Measurements from ENCODE around the gene FAM98A. TPM values are rescaled to one million over a fixed set of nuclear protein-coding genes. Genes with fewer than 3 reads are reported as not detected.

FAM98A gene
- total and polyA plus RNA-seq, 4 donors: 29.8 to 44.4 (median 41.3) TPM

GRCh38 chr2:33579227-33579626 is 19.9 kb downstream of the FAM98A start:
- peaks cover 3% of the 10 kb centered on the region for H3K4me1 ChIP-seq (ENCODE audit: control insufficient read depth, insufficient read depth, low read length)
- no CpG with 5 or more reads among the region's 5 CpGs for WGBS (ENCODE audit: insufficient coverage)
- DNase-seq (ENCODE audit: low read depth in 4 of 6, low spot score in 6 of 6): peak in 1 of 6 donors; percentile 55
- no peaks in the 10 kb centered on the region for H3K9me3 ChIP-seq (ENCODE audit: control insufficient read depth, insufficient read depth, low read length)
- no peaks in the 10 kb centered on the region for H3K27me3 ChIP-seq (ENCODE audit: control insufficient read depth, insufficient read depth, low read length)
- H3K4me3 ChIP-seq (ENCODE audit: low read depth, low read length): no peak overlapping the region
- no peaks in the 10 kb centered on the region for H3K36me3 ChIP-seq (ENCODE audit: control insufficient read depth, insufficient read depth, low read length)
- no peak overlapping the region for H3K27ac ChIP-seq (ENCODE audit: low read depth, low read length)

- Histone ChIP-seq H3K4me1 (ENCODE audit: control insufficient read depth, insufficient read depth, low read length) (peaks cover 3% of the 10 kb centered on the region), H3K9me3 (ENCODE audit: control insufficient read depth, insufficient read depth, low read length) (no peaks in the 10 kb centered on the region), H3K4me3 (ENCODE audit: low read depth, low read length) (no peak overlapping the region), H3K36me3 (ENCODE audit: control insufficient read depth, insufficient read depth, low read length) (no peaks in the 10 kb centered on the region), H3K27me3 (ENCODE audit: control insufficient read depth, insufficient read depth, low read length) (no peaks in the 10 kb centered on the region), H3K27ac (ENCODE audit: low read depth, low read length) (no peak overlapping the region)
- DNase-seq (ENCODE audit: low read depth in 4 of 6, low spot score in 6 of 6): no peak
- WGBS (ENCODE audit: insufficient coverage): no CpG with 5 or more reads among the region's 2 CpGs
Measured at GRCh38 chr2:33577668-33578067, 21.4 kb downstream of the FAM98A start.

GRCh38 chr2:33577084-33577483 is 22.0 kb downstream of the FAM98A start:
- H3K27me3 ChIP-seq (ENCODE audit: control insufficient read depth, insufficient read depth, low read length): no peaks in the 10 kb centered on the region
- no peaks in the 10 kb centered on the region for H3K9me3 ChIP-seq (ENCODE audit: control insufficient read depth, insufficient read depth, low read length)
- H3K4me1 ChIP-seq (ENCODE audit: control insufficient read depth, insufficient read depth, low read length): peaks cover 3% of the 10 kb centered on the region
- H3K4me3 ChIP-seq (ENCODE audit: low read depth, low read length): no peak overlapping the region
- DNase-seq (ENCODE audit: low read depth in 4 of 6, low spot score in 6 of 6): no peak
- H3K36me3 ChIP-seq (ENCODE audit: control insufficient read depth, insufficient read depth, low read length): no peaks in the 10 kb centered on the region
- H3K27ac ChIP-seq (ENCODE audit: low read depth, low read length): no peak overlapping the region
- 49% methylated on average over 6 of the region's 8 CpGs for WGBS (ENCODE audit: insufficient coverage)

- Histone ChIP-seq H3K27me3 (ENCODE audit: control insufficient read depth, insufficient read depth, low read length) (no peaks in the 10 kb centered on the region), H3K4me3 (ENCODE audit: low read depth, low read length) (no peak overlapping the region), H3K4me1 (ENCODE audit: control insufficient read depth, insufficient read depth, low read length) (peaks cover 3% of the 10 kb centered on the region), H3K36me3 (ENCODE audit: control insufficient read depth, insufficient read depth, low read length) (no peaks in the 10 kb centered on the region), H3K27ac (ENCODE audit: low read depth, low read length) (no peak overlapping the region), H3K9me3 (ENCODE audit: control insufficient read depth, insufficient read depth, low read length) (no peaks in the 10 kb centered on the region)
- no peak for DNase-seq (ENCODE audit: low read depth in 4 of 6, low spot score in 6 of 6)
- WGBS (ENCODE audit: insufficient coverage): 100% methylated on average over 2 of the region's 6 CpGs
Measured at GRCh38 chr2:33573657-33574056, 25.4 kb downstream of the FAM98A start.

- no peak for DNase-seq (ENCODE audit: low read depth in 4 of 6, low spot score in 6 of 6)
- no CpG with 5 or more reads among the region's 2 CpGs for WGBS (ENCODE audit: insufficient coverage)
- Histone ChIP-seq H3K27me3 (ENCODE audit: control insufficient read depth, insufficient read depth, low read length) (no peaks in the 10 kb centered on the region), H3K4me1 (ENCODE audit: control insufficient read depth, insufficient read depth, low read length) (no peaks in the 10 kb centered on the region), H3K9me3 (ENCODE audit: control insufficient read depth, insufficient read depth, low read length) (no peaks in the 10 kb centered on the region), H3K36me3 (ENCODE audit: control insufficient read depth, insufficient read depth, low read length) (no peaks in the 10 kb centered on the region), H3K27ac (ENCODE audit: low read depth, low read length) (no peak overlapping the region), H3K4me3 (ENCODE audit: low read depth, low read length) (no peak overlapping the region)
Measured at GRCh38 chr2:33570681-33571080, 28.4 kb downstream of the FAM98A start.

GRCh38 chr2:33561872-33562271 is 37.2 kb downstream of the FAM98A start:
- H3K27ac ChIP-seq (ENCODE audit: low read depth, low read length): no peak overlapping the region
- H3K4me3 ChIP-seq (ENCODE audit: low read depth, low read length): no peak overlapping the region
- peaks cover 10% of the 10 kb centered on the region for H3K36me3 ChIP-seq (ENCODE audit: control insufficient read depth, insufficient read depth, low read length)
- no peaks in the 10 kb centered on the region for H3K27me3 ChIP-seq (ENCODE audit: control insufficient read depth, insufficient read depth, low read length)
- no peaks in the 10 kb centered on the region for H3K9me3 ChIP-seq (ENCODE audit: control insufficient read depth, insufficient read depth, low read length)
- no peaks in the 10 kb centered on the region for H3K4me1 ChIP-seq (ENCODE audit: control insufficient read depth, insufficient read depth, low read length)
- no peak for DNase-seq (ENCODE audit: low read depth in 4 of 6, low spot score in 6 of 6)

- Histone ChIP-seq H3K27me3 (ENCODE audit: control insufficient read depth, insufficient read depth, low read length) (no peaks in the 10 kb centered on the region), H3K27ac (ENCODE audit: low read depth, low read length) (no peak overlapping the region), H3K4me3 (ENCODE audit: low read depth, low read length) (no peak overlapping the region), H3K36me3 (ENCODE audit: control insufficient read depth, insufficient read depth, low read length) (peaks cover 10% of the 10 kb centered on the region), H3K9me3 (ENCODE audit: control insufficient read depth, insufficient read depth, low read length) (no peaks in the 10 kb centered on the region), H3K4me1 (ENCODE audit: control insufficient read depth, insufficient read depth, low read length) (no peaks in the 10 kb centered on the region)
- no peak for DNase-seq (ENCODE audit: low read depth in 4 of 6, low spot score in 6 of 6)
- WGBS (ENCODE audit: insufficient coverage): 56% methylated on average over 1 of the region's 2 CpGs
Measured at GRCh38 chr2:33560017-33560416, 39.1 kb downstream of the FAM98A start.

- no peaks in the 10 kb centered on the region for H3K9me3 ChIP-seq (ENCODE audit: control insufficient read depth, insufficient read depth, low read length)
- no peak for DNase-seq (ENCODE audit: low read depth in 4 of 6, low spot score in 6 of 6)
- H3K27ac ChIP-seq (ENCODE audit: low read depth, low read length): no peak overlapping the region
- H3K4me1 ChIP-seq (ENCODE audit: control insufficient read depth, insufficient read depth, low read length): no peaks in the 10 kb centered on the region
- peaks cover 10% of the 10 kb centered on the region for H3K36me3 ChIP-seq (ENCODE audit: control insufficient read depth, insufficient read depth, low read length)
- H3K27me3 ChIP-seq (ENCODE audit: control insufficient read depth, insufficient read depth, low read length): no peaks in the 10 kb centered on the region
- 100% methylated on average over 2 of the region's 3 CpGs for WGBS (ENCODE audit: insufficient coverage)
- no peak overlapping the region for H3K4me3 ChIP-seq (ENCODE audit: low read depth, low read length)
Measured at GRCh38 chr2:33559328-33559727, 39.8 kb downstream of the FAM98A start.

- no peak for DNase-seq (ENCODE audit: low read depth in 4 of 6, low spot score in 6 of 6)
- Histone ChIP-seq H3K27me3 (ENCODE audit: control insufficient read depth, insufficient read depth, low read length) (no peaks in the 10 kb centered on the region), H3K9me3 (ENCODE audit: control insufficient read depth, insufficient read depth, low read length) (no peaks in the 10 kb centered on the region), H3K36me3 (ENCODE audit: control insufficient read depth, insufficient read depth, low read length) (peaks cover 10% of the 10 kb centered on the region), H3K27ac (ENCODE audit: low read depth, low read length) (no peak overlapping the region), H3K4me1 (ENCODE audit: control insufficient read depth, insufficient read depth, low read length) (no peaks in the 10 kb centered on the region), H3K4me3 (ENCODE audit: low read depth, low read length) (no peak overlapping the region)
- WGBS (ENCODE audit: insufficient coverage): no CpG with 5 or more reads among the region's 3 CpGs
Measured at GRCh38 chr2:33555681-33556080, 43.4 kb downstream of the FAM98A start.

GRCh38 chr2:33552758-33553461 is 46.2 kb downstream of the FAM98A start:
- 93% methylated on average over 1 of the region's 1 CpG for WGBS (ENCODE audit: insufficient coverage)
- no peak overlapping the region for H3K27ac ChIP-seq (ENCODE audit: low read depth, low read length)
- H3K27me3 ChIP-seq (ENCODE audit: control insufficient read depth, insufficient read depth, low read length): no peaks in the 10 kb centered on the region
- H3K4me1 ChIP-seq (ENCODE audit: control insufficient read depth, insufficient read depth, low read length): no peaks in the 10 kb centered on the region
- no peak for DNase-seq (ENCODE audit: low read depth in 4 of 6, low spot score in 6 of 6)
- no peak overlapping the region for H3K4me3 ChIP-seq (ENCODE audit: low read depth, low read length)
- H3K36me3 ChIP-seq (ENCODE audit: control insufficient read depth, insufficient read depth, low read length): no peaks in the 10 kb centered on the region
- H3K9me3 ChIP-seq (ENCODE audit: control insufficient read depth, insufficient read depth, low read length): no peaks in the 10 kb centered on the region

Data from spinal cord (tissue), 10 donors.